OCI-LY7 (cell line): ENCODE measurements around the gene RNASEL.

ENCODE experiments used
- CTCF ChIP-seq: fragments of 200-600 bp; sonication (generic); conservative IDR thresholded peaks from 2 replicates; pipeline ENCODE4 v1.5.1; 2014; ENCODE audit warnings: mild to moderate bottlenecking, antibody characterized with exemption, low read length, moderate library complexity, mixed read lengths
- EZH2phosphoT487 ChIP-seq: fragments of 200-600 bp; sonication (generic); IDR thresholded peaks from 2 replicates; pipeline ENCODE4 v1.6.1; 2018; ENCODE audit warnings: low read depth, borderline replicate concordance, mild to moderate bottlenecking, mixed run types, antibody characterized with exemption, low read length, moderate library complexity, mixed read lengths

- TF ChIP-seq CTCF (no peak), EZH2phosphoT487 (no peak)
These were observed 13.4 kb downstream of the RNASEL start for GRCh38 chr1:182575540-182576149.
